Fibroblast of skin of left biceps (primary cell): ENCODE data around the gene MOCOS.
"Not testable (repeated sequence)": the region's sequence is repeated elsewhere in the genome, so short reads cannot be mapped to it uniquely, and the experiment has no call there.

Source experiments
- DNase-seq, 2 experiments: peaks; one replicate each; pipeline ENCODE4 v3.0.0-alpha.2; 2013; ENCODE audit warnings: low read depth in 2 of 2

The MOCOS gene

GRCh38 chr18:36201765-36202164, 14.5 kb downstream of the MOCOS start:
- no peak for DNase-seq

DNA sequence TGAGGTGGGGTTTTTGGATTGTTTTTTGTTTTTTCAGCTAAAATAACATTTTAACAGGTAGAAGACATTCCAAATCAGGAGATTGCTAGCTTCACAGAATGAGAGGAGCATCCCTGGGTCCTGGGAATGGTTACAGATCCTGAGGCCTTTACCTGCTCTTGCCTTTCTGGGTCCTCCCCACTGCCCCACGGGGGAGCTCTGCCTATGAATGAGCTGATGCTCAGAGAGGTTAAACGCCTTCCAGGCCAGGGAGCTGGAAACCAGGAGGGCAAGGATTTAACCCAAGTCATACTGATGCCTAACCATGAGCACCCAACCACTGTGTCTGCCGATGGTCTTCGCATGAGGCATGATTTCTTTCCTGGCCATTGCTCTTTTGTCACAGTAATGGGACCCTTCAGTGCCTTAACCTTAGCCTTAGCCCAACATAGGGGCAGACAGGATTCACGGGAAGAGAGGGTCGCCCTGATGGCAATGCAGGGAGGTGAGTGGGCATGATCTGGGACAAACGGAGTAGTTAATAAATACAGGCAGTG, 16.1 kb downstream of the MOCOS start:
- no peak for DNase-seq

DNA sequence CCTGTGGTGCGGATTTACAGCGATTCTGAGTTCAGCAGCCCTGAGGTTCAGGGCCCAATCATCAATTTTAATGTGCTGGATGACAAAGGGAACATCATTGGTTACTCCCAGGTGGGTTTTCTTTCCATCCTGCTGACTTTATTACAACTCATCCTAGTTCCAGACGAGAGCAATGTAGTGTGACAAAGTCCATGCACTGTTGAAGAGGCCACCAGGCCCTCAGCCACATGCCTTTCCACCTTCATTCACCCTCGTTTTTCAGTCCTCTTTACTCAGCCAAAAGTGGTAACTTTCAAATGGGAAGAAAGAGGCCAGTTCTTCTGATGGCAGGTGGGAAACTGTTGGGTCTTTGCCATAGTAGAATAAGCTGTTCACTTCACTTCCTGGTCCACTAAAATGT, 17.9 kb downstream of the MOCOS start:
- no peak for DNase-seq

DNA sequence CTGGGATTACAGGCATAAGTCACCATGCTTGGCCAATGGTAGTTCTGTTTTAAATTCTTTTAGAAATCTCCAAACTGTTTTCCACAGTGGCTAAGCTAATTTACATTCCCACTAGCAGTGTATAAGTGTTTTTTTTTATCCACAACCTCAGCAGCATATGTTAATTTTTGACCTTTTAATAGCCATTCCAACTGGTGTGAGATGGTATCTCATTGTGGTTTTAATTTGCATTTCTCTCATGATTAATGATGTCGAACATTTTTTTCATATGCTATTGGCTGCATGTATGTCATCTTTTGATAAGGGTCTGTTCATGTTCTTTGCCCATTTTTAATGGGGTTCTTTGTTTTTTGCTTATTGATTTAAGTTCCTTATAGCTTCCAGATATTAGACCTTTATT, 20.0 kb downstream of the MOCOS start:
- no peak for DNase-seq

- DNase-seq = not testable (repeated sequence)
Observed at GRCh38 chr18:36207969-36208368, 20.7 kb downstream of the MOCOS start.

GRCh38 chr18:36211612-36212065, 24.3 kb downstream of the MOCOS start:
- no peak for DNase-seq

DNA sequence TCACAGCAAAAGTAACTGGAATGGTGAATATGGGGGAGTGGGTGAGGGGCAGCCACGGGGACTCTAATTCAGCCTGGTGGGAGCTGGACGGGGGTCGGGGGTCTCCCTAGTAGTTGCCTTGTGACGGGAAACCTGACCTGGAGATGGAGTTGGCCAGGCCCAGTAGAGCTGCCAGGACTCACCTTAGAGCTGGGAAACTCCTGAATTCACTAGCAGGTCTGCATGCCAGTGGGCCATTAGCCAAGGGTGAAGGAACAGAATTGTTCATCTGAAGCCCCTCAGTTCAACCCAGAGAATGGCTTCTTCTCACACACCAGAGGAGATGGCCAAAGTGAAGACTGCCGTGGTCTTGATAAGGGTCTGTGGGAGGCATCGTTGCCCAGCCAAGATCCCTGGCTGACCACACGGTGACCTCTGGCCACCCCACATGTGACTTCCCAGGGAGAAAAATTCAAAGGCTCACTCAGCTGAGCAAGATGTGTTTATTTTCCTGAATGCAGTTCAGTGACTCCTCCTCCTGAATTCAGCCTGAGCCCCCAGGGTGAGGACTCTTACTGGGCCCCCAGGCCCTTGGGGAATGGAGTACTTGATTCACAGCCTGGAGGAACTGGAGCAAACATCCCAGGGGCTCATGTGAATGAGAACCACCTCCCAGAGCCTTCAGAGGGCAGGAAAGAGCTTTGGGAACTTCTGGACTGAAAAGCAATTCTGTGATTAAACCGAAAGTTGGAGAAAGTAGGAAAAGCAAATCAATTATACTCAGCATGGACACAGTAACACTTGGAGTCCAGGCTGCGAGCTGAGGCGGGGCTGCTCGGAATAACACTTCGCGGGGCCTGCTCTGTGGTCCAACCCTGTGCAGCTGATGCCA, 25.2 kb downstream of the MOCOS start:
- no peak for DNase-seq

DNA sequence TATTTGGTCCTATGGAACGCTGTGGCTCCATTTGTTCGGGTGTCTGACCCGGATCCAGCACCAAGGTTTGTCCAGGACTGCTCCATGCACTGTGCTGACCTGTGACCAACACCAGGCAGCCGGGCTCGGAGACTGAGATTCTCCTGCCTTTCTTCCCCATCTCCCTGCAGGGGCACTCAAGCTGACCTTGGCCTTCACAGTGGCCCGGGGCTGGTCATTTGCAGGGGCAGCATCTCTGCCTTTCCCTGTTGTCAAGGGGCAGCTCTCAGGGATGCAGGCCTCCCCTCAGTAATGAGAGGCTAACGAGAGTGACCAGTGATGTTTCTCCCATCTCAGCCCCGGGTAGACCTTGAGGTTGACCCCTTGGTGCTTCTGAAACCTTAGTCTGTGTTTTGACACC, 27.5 kb downstream of the MOCOS start:
- DNase-seq = no peak

DNA sequence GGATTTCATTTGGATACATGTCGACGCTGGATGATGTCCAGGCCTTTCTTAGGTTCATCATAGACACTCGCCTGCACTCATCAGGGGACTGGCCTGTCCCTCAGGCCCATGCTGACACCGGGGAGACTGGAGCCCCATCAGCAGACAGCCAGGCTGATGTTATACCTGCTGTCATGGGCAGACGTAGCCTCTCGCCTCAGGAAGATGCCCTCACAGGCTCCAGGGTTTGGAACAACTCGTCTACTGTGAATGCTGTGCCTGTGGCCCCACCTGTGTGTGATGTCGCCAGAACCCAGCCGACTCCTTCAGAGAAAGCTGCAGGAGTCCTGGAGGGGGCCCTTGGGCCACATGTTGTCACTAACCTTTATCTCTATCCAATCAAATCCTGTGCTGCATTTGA, 28.3 kb downstream of the MOCOS start:
- no peak for DNase-seq

GRCh38 chr18:36217348-36217747, 30.1 kb downstream of the MOCOS start:
- DNase-seq = no peak

DNA sequence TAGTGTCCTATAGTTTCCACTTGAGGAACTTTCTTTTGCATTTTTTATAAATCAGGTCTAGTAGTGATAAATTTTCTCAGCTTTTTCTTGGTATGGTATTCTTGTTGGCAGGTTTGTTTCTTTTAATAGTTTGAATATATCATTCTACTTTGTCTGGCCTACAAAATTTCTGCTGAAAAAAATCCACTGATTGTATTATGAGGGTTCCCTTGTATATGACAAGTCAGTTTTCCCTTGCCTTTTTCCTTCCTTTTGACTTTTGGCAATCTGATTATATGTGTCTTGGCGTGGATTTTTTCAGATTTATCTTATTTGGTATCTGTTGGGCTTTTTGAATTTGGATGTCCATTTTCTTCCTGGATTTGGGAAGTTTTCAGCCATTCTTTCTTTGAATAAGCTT, 41.9 kb downstream of the MOCOS start:
- DNase-seq = no peak

DNA sequence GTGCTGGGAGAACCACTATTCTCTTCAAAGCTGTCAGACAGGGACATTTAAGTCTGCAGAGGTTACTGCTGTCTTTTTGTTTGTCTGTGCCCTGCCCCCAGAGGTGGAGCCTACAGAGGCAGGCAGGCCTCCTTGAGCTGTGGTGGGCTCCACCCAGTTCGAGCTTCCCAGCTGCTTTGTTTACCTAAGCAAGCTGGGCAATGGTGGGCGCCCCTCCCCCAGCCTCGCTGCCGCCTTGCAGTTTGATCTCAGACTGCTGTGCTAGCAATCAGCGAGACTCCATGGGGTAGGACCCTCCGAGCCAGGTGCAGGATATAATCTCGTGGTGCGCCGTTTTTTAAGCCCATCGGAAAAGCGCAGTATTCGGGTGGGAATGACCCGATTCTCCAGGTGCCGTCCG, 53.2 kb downstream of the MOCOS start:
- not testable (repeated sequence) for DNase-seq

GRCh38 chr18:36241831-36242230, 54.5 kb downstream of the MOCOS start:
- no peak for DNase-seq

DNA sequence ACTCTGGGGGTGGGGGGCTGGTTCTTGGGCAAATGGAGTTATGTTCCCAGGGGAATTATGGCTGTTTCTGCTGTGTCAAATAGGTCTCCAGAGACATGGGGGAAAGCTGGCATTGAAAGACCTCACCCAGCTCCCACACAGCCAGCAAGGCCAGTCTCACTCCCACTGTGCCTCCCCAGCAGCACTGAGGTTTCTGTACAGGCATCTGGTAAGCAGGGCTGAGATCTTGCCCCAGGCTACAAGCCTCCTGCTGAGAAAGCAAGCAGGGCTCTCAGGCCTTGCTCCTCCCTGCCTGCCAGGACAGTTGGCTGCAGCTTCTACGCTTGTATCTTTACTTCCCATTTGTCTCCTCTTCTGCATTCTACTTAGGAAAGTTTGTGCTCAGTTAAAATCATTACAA, 59.7 kb downstream of the MOCOS start:
- no peak for DNase-seq

GRCh38 chr18:36249392-36249791, 62.1 kb downstream of the MOCOS start:
- no peak for DNase-seq

GRCh38 chr18:36250827-36251226, 63.5 kb downstream of the MOCOS start:
- no peak for DNase-seq

DNA sequence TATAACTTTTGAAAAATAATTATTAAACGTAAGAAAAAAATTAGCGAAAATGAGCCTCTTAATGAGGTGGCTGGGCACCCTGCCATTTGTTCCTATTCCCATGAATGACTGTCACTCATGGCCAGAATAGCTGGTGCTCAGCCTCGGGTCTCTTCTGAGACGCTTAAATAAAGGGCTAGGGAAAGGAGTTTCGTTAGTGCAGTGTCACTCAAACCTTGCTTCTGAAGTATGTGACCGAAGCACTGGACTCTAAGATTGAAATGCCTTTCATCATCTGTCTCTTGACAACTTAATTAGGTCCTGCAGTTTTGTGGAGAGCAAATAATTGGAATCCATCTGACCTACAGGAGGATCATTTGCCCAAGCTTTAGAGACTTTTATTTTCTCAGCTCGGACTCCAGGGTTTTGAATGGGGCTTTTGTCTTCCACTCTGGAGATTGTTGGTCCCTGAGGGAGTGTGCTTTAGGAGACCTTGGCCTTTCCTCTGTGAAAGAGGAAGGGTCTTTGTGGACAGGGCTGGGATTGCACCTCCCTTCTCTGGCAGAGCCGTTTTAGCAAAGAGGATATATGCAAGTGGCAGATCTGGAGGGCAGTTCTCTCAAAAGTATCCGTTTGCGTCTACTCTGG, 67.9 kb downstream of the MOCOS start:
- DNase-seq = no peak

- no peak for DNase-seq
Observed at GRCh38 chr18:36256094-36256493, 68.8 kb downstream of the MOCOS start.

- DNase-seq = no peak
Observed at GRCh38 chr18:36262971-36263370, 75.7 kb downstream of the MOCOS start.

DNA sequence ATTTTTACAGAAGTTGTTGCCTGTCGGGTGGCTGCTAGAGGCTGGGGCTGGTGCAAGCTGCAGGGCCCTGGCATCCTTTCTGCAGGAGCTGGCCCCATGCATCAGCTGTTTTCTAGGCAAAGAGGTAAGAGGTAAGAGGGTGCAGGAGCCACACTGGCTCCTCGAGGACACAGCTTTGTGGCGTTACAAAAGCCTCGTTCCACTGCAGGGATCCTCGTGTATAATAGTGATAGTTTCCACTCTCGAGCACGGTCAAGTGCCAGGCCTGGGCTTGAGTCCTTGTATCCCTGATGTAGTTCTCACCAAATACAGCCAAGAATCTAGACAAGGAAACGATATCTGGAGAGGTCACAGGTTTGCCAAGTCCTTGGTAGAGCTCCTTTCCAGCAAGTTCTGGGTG, 77.0 kb downstream of the MOCOS start:
- no peak for DNase-seq

- DNase-seq = no peak
Observed at GRCh38 chr18:36265015-36265414, 77.7 kb downstream of the MOCOS start.

DNA sequence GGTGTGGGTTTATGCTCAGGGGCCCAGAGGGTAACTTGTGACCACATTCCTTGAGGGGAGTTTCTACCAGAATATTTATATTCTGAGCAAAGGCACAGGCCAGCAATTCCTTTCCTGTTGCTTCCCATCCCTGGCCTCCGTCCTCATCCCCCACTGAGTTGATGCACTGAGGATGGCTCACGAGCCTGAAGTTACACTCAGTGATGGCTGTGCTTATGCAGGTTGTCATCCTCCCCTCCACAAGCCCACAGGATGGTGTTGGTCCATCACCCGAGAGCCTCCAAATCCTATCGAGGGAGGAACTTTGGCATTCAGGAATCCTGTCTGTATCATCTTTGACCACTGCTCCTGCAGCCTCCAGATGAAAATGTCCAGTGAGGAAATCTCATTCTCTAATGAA, 81.9 kb downstream of the MOCOS start:
- DNase-seq = no peak

DNA sequence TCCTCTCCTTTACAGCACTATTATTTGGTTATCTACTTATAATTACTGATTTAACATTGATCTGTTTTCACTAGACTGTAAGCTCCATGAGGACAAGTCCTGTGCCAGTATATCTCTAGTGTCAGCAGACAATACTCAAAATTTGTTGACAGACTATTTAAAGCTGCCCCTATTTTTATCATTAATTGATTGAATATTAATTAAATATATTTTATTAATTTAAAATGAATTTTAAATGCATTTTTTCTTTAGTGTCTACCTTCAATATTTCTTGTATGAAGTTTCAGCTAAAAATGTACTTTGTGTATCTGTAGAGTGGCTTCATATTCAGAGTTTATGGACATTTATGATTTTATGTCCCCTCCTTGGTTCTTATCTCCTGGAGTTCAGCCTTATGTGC, 83.9 kb downstream of the MOCOS start:
- no peak for DNase-seq
